GM19468 (cell line): ENCODE results near the gene IL6R.
"Not testable (repeated sequence)": the region's sequence is repeated elsewhere in the genome, so short reads cannot be mapped to it uniquely, and the experiment has no call there.

Experiments
- ATAC-seq: cut with Tn5 transposase; IDR thresholded peaks from one replicate; pipeline ENCODE4 v1.9.1; 2021; ENCODE audit warnings: mild to moderate bottlenecking, moderate library complexity, moderate number of reproducible peaks; ENCODE audit not compliant: unreplicated experiment; ENCODE audit errors: extremely low read depth

Gene IL6R

DNA sequence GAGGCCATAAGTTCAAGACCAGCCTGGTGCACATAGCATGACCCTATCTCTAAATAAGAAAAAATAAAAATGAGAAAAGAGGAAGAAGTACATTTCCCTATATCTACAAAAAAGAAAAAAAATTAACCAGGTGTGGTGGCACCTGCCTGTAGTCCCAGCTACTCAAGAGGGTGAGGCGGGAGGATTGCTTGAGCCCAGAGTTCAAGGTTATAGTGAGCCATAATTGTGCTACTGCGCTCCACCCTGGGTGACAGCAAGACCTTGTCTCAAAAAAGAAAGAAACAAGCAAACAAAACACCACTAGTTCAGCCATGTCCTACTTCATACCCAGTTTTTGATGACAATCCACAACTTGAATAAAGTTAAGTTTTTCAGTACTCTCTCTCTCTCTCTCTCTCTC, 66.2 kb downstream of the IL6R start:
- no peak for ATAC-seq

GRCh38 chr1:154474802-154475201, 69.7 kb downstream of the IL6R start:
- no peak for ATAC-seq

GRCh38 chr1:154476791-154477190, 71.6 kb downstream of the IL6R start:
- no peak for ATAC-seq

- no peak for ATAC-seq
These were observed 72.9 kb downstream of the IL6R start for GRCh38 chr1:154478013-154478412.

DNA sequence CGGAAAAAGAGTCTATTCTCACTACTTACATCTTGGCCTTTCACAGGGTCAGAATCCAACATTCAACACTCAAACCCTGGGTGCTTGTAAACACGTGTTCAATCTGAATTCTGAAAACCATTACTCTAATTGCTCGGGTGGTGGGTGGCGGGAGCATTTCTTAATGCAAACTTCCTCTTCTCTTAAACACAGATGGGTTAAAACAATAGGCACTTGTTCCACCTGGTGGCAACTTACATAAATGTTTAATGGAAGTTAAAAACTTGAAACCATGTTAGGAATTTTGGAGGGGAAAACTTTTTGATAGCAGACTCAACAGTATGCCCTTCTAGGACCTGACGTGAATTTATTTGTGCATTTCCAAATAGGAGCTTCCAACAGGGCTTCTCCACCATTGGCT, 73.5 kb downstream of the IL6R start:
- no peak for ATAC-seq

DNA sequence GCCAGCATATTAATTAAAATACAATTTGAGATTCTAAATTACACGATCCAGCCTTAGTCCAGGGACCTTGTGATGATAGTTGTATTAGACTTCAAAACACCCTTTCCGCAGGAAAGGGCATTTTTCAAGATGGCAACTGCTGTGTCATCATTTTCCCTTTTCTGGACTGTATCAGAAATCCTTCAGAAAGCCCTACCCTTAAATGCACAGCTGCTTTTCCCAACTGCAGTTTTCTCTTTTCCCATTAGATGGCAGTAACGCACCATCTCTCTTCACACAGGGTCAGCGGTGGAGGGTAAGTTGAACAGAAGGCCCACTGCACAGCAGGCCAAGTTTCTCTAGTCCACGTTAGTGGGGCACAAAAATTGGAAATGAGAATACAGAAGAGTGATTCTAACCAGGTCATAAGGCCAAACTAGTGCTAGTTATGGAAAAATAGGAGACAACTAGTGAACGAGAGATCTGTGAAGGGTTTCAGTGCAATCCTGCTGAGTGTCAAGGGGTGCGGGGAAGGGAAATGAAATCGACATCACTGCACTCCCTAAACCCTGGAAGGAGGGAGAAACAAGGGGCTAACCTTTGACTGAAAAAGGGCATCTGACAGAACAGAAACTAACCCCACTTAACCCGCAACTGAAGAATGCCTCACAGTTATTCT, 74.8 kb downstream of the IL6R start:
- no peak for ATAC-seq

- ATAC-seq, result no peak
These were observed 75.9 kb downstream of the IL6R start for GRCh38 chr1:154481053-154481452.

DNA sequence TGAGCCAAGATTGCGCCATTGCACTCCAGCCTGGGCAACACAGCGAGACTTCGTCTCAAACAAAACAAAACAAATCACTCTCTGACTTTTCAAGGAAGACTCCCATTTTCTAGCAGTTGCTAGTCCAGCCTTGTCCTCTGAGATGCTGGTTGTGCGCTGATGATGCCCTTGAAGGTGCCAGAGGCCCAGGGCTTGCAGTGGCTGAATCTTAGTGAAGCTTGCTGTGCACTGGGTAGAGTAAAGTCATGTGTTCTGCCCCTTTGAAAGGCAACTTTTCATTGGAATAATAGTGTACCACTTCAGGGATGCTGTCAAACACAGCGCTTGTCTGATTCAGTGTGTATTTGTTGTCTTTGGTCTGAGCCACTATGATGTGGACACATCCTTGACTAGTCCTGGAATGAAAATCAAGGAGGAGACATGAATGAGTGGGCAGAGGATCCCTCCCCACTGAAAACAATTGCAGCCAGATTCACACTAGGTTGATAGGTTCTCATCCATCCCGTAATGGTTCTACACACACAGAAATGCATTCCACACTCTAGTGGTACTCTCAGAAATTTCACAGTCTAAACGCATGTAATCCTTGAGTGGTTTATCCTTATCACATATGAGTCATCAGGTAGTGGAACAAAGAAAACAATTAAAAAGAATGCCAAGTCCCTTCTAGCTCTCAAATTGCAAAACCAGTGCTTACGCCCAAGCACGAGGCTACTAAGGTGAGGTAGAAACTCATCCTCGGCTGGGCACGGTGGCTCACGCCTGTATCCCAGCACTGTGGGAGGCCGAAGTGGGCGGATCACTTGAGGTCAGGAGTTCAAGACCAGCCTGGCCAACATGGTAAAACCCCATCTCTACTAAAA, 79.0 kb downstream of the IL6R start:
- no peak for ATAC-seq

- no peak for ATAC-seq
These were observed 80.0 kb downstream of the IL6R start for GRCh38 chr1:154485106-154485505.

- no peak for ATAC-seq
These were observed 80.9 kb downstream of the IL6R start for GRCh38 chr1:154485910-154486496.

DNA sequence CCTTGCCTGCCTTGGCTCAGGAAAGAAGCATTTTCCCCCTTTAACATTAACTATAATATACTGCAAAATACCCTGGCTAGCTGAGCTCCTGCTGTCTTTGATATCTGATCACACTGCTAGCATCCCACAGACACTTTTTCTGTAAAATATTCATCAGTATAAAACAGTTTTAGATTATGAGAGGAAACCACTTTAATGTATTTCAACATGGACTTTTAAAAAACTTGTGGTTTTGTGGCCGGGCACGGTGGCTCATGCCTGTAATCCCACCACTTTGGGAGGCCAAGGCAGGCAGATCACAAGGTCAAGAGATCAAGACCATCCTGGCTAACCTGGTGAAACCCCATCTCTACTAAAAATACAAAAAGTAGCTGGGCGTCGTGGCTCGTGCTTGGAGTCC, 81.6 kb downstream of the IL6R start:
- ATAC-seq, result not testable (repeated sequence)

DNA sequence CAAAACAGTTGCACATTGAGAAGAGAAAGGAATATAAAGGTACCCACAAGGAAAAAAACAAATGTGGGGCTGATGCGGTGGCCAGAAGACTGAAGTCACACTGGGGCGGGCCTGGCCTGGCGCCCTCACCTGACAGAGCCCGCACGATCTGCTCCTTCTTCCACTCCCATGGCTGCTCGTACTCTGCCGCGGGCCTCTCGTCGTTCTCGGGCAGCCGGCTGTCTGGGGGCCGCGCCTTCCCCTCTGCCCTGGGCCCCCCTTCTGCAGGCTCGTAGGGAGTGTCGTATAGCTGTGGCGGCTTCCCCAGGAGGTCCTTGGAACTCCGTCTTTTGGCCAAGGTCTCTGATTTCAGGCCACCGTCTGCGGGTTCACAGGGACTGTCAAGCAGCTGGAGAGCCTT, 83.8 kb downstream of the IL6R start:
- ATAC-seq, result no peak

- ATAC-seq, result no peak
These were observed 84.6 kb downstream of the IL6R start for GRCh38 chr1:154489695-154490274.

GRCh38 chr1:154490317-154490716, 85.2 kb downstream of the IL6R start:
- ATAC-seq, result no peak

DNA sequence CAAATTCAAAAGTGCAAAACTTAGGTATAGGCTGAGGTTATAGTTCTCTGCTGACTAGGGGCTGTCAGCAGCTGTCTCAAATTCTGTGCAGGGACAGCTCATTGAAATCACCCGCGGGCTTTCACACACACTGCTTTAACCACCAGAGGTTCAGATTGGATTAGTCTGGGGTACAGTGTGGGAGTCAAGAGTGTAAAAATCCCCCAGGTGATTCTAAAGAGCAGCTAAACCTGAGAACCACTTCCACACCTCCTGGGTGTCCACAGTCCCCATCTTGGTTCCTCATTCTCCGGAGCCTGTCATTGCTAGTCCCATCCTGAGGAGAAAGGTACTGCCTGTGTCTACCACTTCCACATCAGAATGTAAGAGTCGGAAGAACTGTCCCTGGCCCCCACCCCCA, 87.0 kb downstream of the IL6R start:
- ATAC-seq, result no peak

GRCh38 chr1:154493276-154493675, 88.1 kb downstream of the IL6R start:
- no peak for ATAC-seq

DNA sequence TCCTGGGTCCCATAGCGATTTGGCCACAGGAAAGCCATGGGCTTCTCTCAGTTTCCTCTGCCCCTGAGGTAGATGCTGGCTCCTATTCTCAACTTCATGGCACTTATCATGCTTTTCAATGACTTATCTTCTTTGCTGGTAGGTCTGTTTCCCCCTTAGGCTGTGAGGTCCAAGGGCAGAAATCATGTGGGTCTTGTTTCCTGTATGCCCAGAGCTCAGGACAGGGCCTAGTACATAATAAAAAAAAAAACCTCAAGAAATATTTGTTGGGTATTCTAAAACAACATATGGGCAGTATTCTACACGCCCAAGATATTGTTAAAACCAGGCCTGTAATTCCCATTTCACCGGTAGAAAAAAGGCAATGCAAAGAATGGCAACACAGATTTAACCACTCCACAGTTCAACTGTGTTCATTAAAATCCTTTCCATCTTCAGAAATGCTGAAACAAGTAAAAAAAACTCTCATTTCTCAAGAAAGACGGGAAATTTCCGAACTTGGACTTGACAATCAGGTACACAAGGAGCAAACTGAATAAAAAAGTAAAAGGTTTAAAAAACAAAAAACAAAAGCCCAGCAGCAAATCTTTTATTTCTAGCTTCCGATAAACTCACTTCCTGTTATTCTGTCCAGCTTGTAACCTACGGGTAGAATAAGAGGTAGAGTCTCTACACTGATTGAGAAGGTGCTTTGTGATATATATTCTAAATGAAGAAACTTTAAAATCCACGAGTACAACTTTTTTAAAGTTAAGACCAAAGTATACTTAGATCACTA, 90.5 kb downstream of the IL6R start:
- ATAC-seq, result no peak

DNA sequence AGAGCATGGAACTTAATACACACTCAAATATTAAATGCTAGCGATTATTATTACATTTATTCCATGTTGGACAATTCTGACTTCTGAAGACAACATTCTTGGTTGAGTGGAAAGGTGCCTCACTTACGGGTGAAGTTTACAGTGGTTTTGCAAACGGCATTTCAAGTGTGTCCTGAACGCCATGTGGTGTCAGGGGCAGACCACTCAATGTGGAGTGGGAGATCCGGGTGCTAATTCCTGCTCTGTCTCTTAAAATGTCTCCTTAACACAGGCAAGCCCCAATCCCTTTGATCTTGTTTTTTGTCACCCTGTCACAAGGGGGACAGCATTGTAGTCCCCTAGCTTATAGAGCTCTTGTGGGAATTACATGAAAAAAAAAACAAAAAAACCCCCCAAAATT, 91.2 kb downstream of the IL6R start:
- no peak for ATAC-seq

GRCh38 chr1:154497026-154497806, 92.1 kb downstream of the IL6R start:
- ATAC-seq, result no peak

DNA sequence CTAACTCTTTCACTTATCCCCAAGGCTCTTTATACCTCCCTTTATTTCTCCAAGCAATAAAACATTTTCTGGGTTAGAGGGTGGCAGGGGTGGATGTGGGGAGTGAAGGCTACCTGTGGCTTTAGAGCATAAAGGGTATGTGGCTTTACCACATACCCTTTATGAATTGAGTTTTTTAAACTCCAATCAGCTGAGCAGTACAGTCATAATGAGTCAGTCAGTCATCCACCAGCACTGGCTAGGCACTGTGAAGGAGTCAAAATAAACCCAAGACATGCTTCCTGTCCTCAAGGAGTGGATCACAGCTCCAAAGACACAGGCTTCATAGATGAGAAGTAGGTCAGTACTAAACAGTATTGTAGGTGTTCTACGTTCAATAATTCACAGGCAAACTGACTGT, 94.3 kb downstream of the IL6R start:
- no peak for ATAC-seq
